Measurements from ENCODE around the gene GRIN2C. TPM values are rescaled to one million over a fixed set of nuclear protein-coding genes. Genes with fewer than 3 reads are reported as not detected.
A peak's percentile ranks its signal among the peaks of the same experiment; 100 is the strongest.

Gene GRIN2C
- total RNA-seq, 2 donors from 2014 or later = 0.42 to 1.4 TPM

DNA sequence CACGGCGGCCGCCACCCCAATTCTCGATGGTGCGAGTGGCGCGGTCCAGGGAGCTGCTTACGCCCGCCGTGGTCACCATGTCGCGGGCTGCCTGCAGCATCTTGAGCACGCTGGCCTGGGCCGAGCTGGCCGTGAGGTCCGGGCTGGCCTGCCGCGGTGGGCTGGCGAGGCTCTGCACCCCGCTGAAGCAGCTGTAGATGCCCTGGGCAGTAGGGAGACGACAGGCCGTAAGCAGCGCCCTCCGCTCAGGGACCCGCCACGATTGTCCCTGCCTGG, 16.4 kb downstream of the GRIN2C start:
- ATAC-seq (ENCODE audit: insufficient number of reproducible peaks, low FRiP score, low read depth) (no peak), DNase-seq (ENCODE audit: low spot score) (no peak)
- Histone ChIP-seq H3K4me3 (peak overlapping the region; percentile 69), H3K9me3 (no peaks in the 10 kb centered on the region), H3K27me3 (replicated peaks; ENCODE audit: insufficient read depth) (no peaks in the 10 kb centered on the region), H3K4me1 (ENCODE audit: control insufficient read depth in 1 of 2, low read depth in 2 of 2) (peaks cover 0 to 25% of the 10 kb centered on the region in 2 donors), H3K27ac (no peak overlapping the region), H3K36me3 (no peaks in the 10 kb centered on the region)
- no peak for TF ChIP-seq CTCF (IDR thresholded peaks at IDR 0.05)

DNA sequence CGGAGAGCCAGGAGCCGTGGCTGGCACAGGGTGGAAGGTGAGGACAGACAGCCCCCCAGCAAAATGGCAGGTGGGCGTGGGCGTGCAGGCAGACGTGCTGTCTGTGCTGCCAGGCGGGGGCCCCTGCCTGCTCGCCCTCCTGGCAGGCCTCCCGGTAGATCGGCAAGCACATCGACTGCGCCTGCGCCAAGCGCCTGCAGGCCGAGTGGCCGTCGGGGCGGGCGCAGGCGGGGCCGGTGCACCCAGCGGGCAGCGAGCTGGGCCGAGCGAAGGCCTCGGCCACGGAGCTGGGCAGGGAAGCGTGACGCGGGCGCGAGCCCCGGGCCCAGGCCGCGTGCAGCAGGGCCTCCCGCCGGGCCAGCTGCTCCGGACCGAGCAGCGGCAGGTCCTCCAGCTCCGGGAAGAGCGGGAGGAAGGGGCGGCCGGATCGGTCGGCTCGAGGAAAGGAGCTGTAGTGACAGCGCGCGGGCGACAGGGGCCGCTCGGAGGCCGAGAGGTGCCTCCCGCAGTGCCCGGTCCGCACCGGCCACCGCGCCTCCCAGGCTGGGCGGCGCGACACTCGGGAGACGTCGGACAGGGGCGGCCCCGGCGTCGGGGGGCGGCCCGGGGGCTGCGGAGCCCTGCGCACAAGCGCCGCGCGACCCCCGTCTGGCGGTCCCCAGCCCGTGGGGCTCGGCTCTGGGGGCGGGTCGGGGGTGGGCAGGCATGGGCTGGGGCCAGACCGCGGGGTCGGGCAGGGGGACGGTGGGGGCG, 16.9 kb downstream of the GRIN2C start:
- Histone ChIP-seq H3K36me3 (no peaks in the 10 kb centered on the region), H3K9me3 (no peaks in the 10 kb centered on the region), H3K4me1 (ENCODE audit: control insufficient read depth in 1 of 2, low read depth in 2 of 2) (peaks cover 0 to 25% of the 10 kb centered on the region in 2 donors), H3K27ac (no peak overlapping the region), H3K4me3 (peak overlapping the region; percentile 69), H3K27me3 (replicated peaks; ENCODE audit: insufficient read depth) (no peaks in the 10 kb centered on the region)
- peak; percentile 45 for TF ChIP-seq CTCF (IDR thresholded peaks at IDR 0.05)
- DNase-seq (ENCODE audit: low spot score) (no peak), ATAC-seq (ENCODE audit: insufficient number of reproducible peaks, low FRiP score, low read depth) (peak; percentile 24)

- Histone ChIP-seq H3K27ac (no peak overlapping the region), H3K4me3 (peak overlapping the region; percentile 69)
These were observed 17.5 kb downstream of the GRIN2C start for GRCh38 chr17:74842146-74842598.

DNA sequence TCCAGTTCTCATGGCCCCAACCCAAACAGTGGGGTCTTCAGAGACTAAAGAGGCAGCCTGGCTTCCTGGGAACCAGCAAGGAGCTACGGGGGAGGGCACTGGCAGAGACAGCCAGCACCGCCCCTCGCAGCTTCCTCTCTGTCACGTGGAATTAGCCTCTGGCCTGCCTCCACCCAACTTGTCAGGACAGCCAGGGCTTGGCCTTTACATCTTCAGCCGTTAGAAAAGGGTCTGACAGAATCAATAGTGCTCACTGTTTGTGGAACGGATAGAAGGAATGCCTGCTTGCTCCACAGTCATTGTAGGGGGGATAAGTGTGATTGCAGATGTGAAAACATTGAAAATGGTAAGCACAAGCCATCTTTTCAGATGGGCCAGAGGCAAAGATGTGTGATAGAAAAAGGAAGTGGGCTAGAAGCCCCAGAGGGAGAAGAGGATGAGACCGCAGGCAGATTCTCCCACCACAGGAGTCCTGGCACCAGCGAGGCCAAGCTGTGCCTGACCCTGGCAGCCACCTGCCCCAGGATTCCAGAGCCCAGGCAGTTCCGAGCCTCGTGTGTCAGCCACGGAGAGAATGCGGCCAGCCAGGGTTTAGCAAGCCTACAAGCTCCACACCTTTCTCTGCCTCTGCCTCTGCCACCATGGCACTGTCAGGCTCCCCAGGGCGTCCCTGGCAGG, 18.6 kb downstream of the GRIN2C start:
- TF ChIP-seq CTCF (IDR thresholded peaks at IDR 0.05) = no peak
- no peak for DNase-seq (ENCODE audit: low spot score)
- Histone ChIP-seq H3K27me3 (replicated peaks; ENCODE audit: insufficient read depth) (no peaks in the 10 kb centered on the region), H3K27ac (no peak overlapping the region), H3K9me3 (no peaks in the 10 kb centered on the region), H3K36me3 (peaks cover 4% of the 10 kb centered on the region), H3K4me1 (ENCODE audit: control insufficient read depth in 1 of 2, low read depth in 2 of 2) (peaks cover 0 to 25% of the 10 kb centered on the region in 2 donors), H3K4me3 (no peak overlapping the region)
- ATAC-seq (ENCODE audit: insufficient number of reproducible peaks, low FRiP score, low read depth) = no peak

More at GRCh38 chr17:74842146-74842598, 17.5 kb downstream of the GRIN2C start:
- H3K27me3 ChIP-seq (replicated peaks; ENCODE audit: insufficient read depth) = no peaks in the 10 kb centered on the region
- TF ChIP-seq CTCF (IDR thresholded peaks at IDR 0.05) = no peak
- DNase-seq (ENCODE audit: low spot score) = no peak
- peaks cover 0 to 25% of the 10 kb centered on the region in 2 donors for H3K4me1 ChIP-seq (ENCODE audit: control insufficient read depth in 1 of 2, low read depth in 2 of 2)
- H3K36me3 ChIP-seq = no peaks in the 10 kb centered on the region
- no peaks in the 10 kb centered on the region for H3K9me3 ChIP-seq
- no peak for ATAC-seq (ENCODE audit: insufficient number of reproducible peaks, low FRiP score, low read depth)

GRCh38 chr17:74839990-74840852, 19.5 kb downstream of the GRIN2C start:
- ATAC-seq (ENCODE audit: insufficient number of reproducible peaks, low FRiP score, low read depth) = no peak
- DNase-seq (ENCODE audit: low spot score) = no peak
- H3K36me3 ChIP-seq = peaks cover 4% of the 10 kb centered on the region
- H3K27ac ChIP-seq = no peak overlapping the region
- no peaks in the 10 kb centered on the region for H3K9me3 ChIP-seq
- no peaks in the 10 kb centered on the region for H3K27me3 ChIP-seq (replicated peaks; ENCODE audit: insufficient read depth)
- H3K4me1 ChIP-seq (ENCODE audit: control insufficient read depth in 1 of 2, low read depth in 2 of 2) = peaks cover 0 to 25% of the 10 kb centered on the region in 2 donors
- no peak for TF ChIP-seq CTCF (IDR thresholded peaks at IDR 0.05)
- no peak overlapping the region for H3K4me3 ChIP-seq

All from thoracic aorta (tissue), 2 donors.